SHP77 treated with DMSO at 0.1 percent for 48 hours (cell line): Measurements from ENCODE around the gene DPP7.

Experiments
- DNase-seq: peaks from one replicate; lab custom pipeline; 2025; lab: John Stamatoyannopoulos, UW

DPP7 gene

DNA sequence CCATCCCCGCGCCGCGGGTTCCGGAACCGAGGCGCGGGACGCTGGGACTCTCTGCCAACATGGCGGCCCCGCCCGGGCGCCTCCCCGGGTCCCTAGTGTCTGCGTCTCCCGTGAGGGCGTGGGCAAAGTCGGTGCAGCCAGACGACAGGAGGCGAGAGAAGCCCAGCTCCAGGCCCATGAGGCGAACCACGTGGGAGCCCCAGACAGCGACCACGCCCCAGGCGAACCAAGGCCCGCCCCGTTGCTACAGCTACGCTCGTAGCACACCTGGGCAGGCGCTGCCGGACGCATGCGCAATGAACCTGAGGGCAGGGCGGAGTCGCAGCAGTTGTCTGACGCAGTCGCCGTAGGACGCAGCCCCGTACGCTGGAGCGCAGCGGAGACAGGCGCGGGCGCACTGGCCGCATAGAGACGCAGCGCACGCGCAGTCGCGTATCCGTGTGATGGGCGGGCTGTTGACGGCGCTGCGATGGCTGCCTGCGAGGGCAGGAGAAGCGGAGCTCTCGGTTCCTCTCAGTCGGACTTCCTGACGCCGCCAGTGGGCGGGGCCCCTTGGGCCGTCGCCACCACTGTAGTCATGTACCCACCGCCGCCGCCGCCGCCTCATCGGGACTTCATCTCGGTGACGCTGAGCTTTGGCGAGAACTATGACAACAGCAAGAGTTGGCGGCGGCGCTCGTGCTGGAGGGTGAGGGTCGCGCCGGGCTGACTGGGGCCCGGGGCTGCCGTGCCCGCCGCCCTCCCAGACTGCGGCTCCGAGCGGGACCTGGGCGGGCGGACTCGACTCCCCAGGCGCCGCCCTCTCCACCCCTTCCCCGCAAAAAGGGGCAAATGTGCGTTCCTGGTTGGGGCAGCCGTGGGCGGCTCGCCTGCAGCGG, 27.8 kb downstream of the DPP7 start, which contains the start of gene MAN1B1:
Gene MAN1B1 (plus strand): TSS at position 455 of the 878 bp plus-strand sequence. CDS start 15 bp downstream, at position 470.
- peak; percentile 99 for DNase-seq

DNA sequence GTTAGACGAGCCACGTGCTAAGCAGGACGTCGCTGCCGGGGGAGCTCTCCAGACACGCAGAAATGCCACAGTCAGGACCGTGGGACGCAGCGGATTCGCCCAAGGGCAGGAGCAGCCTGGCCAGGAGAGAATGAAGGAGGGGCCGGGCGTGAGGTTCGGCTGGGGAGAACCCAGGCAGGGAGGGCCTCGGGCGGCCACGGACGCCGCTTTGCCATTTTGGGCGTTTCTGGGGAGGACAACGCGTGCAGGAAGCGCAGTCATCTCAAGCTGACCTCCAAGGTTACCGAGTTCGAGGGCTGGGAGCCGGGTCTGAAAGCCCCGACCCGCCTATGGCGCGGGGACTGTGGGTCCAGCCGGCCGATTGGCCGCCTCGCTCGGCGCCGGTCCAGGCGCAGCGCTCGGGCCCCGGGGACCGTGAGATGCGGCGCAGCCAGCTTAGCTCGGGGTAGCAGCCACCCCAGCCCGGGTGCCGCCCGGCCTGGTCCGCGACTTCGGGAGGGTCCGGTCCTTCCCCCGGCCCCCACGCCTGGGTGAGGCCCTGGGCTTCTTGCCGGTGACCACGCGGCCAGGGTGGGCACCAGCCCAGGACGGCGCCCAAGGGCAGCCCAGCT, 28.5 kb downstream of the DPP7 start:
- DNase-seq: no peak

DNA sequence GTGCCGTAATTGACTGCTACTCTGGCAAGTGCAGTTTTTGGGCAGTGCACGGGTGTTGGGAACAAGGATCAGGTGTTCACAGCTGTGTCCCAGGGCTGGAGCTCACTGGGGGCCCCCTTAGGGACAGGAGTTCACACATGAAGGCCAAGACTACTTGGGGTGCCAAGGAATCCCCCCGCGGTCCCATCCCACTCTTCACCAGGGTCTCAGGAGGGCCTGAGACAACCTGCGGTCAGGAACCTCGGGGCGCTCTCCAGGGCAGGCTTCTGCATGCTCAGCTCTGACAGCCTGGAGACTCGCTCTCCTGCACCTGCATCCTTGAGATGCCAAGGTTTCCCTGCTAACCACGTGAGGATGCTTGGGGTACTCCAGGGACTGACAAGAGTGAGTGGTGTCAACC, 30.0 kb downstream of the DPP7 start:
- DNase-seq: no peak

DNA sequence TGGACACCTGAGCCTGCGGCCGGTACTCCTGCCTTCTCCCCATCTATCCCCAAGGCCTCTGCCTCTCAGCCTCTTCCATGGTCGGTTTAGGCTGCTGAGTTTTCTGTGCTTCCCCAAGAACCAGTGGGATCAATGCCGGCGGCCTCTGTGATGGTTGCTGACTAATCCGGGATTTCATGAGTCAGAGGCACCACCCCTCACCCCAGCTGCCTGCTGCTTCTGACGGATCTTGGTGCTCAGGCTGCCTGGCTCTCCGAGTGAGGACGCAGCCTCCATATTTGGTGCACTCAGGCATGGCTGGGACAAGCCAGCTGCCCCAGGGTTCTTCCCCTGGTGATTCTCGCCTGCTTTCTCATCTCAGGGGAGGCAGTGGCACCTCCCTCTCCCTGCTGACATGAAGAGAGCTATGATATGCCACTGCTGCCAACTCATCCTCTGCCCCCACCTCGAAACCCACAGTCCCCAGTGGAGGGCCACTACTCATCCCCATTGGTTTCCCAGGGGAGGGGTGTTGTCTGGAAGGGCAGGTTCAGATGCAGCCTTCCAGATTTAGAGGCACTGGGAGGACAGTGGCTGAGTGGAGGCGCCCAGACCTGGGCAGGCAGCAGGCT, 31.0 kb downstream of the DPP7 start:
- no peak for DNase-seq

DNA sequence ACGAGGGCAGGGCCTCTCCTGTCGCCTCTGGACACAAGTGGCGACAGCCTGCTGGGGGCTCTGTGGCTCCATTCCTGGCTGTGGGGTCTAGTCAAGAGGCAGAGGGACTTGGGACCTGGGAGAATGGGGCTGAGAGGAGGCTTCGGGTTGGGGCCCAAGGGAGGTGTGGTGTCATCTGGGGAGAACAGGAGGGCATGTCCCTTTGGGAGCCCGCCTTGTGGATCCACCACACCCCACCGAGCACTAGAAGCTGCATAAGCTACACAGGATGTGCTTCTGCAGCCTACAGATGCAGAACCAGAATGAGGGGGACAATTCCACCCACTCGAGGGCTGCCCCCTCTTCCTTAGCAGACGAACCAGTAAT, 31.6 kb downstream of the DPP7 start:
- no peak for DNase-seq

DNA sequence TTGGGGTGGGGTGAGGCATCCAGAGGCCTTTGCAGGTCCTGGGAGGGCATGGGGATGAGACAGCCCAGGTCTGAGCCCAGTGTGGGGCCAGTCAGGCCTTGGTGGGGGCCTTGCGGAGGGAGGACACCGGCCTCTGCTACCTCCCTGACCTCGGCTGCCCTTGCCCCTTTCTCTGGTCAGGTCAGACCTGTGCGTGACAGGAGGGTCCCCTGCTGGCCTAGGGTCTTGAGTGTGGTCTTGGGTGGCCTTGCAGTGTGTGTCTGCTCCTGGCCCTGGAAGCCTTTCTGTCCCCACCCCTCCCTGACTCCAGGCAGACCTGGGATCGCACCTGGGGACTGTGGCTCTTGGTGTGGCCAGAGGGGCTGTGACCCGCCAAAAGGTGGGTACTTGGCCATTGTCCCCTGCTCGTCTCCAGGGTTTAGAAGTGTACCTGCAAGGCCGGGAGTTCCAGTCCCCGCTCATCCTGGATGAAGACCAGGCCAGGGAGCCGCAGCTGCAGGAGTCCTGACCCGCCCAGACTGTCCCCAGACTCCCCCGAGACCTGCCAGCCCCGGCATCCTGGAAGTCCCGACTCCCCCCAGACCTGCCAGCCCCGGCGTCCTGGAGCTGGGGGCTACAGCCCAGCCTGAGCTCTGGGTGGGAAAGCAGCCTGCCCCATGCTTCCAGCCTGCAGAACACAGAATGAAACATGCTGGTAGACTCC, 32.2 kb downstream of the DPP7 start:
- no peak for DNase-seq

DNA sequence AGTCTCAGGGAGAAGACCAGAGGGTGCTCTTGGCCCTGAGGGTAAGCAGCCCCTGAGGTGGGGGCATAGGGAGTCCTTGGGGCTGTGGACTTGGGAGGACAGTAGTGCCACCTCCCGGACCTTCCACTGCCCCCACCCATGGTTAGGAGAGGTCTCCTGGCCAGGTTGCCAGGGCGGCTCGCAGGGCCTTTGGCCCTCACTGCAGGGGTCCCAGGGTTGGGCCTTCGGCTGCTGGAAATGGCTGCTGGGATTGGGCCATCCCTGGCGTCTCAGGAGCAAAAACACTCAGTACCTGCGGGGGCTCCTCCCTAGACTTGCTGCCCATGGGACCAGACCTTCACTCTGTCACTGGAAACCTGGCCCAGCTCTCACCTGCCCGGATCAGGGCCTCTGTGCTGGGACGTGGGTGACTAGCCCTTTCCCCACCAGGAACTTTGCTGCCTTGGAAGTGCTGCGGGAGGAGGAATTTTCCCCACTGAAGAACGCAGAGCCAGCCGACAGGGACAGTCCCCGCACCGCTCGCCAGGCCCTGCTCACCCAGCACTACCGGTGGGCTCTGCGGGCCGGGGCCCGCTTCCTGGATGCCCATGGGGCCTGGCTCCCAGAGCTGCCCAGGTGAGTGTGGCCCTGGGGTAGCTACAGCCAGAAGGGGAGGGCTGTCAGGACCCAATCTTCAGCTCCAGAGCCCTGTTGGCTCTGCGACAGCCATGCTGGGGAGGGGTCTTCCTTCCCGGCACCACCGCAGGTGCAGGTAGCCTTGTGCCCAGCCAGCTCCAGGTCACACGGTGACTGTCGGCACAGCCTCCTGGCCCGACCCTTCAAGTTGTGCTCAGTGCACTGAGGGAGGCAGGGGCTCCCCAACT, 34.0 kb downstream of the DPP7 start:
- no peak for DNase-seq

DNA sequence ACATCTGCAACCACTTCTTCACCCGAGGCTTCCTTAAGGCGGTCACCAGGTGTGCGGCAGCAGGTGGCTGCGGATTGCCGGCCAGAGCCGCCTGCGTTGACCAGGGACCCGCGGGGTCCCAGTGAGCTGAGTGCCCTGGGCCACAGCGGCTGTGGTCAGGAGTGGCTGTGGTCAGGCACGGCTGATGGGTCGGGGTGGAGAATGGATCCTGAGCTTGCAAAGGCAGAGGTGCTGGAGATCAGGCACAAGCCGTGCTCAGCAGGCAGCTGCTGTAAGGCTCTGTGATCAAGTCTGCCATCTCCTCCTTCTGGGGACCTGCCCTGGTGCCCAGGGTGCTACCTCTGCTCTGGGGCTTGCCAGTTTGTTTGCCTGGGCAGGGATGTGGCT, 35.1 kb downstream of the DPP7 start:
- no peak for DNase-seq

DNA sequence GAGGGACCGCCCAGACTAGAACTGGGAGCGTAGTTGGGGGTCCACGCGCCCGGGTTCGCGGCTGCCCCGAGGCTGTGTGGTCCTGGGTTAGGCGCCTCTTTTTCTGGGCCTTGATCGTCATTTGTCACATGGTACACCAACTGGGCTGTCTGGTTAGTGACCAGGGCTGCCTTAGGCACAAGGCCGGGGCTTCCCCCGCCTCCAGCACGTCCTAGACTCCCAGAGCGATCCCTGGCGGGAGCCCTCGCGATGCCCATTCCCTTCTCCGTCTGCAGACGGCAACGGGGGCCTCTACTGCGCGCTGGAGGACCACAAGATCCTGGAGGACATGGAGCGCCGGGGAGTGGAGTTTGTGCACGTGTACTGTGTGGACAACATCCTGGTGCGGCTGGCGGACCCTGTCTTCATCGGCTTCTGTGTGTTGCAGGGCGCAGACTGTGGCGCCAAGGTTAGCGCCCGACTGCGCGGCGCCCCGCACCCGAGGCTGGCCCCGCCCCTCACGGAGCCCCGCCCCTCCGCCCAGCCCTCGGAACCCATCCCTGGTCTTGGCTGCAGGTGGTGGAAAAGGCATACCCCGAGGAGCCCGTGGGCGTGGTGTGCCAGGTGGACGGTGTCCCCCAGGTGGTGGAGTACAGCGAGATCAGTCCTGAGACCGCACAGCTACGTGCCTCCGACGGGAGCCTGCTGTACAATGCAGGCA, 35.7 kb downstream of the DPP7 start:
- no peak for DNase-seq

DNA sequence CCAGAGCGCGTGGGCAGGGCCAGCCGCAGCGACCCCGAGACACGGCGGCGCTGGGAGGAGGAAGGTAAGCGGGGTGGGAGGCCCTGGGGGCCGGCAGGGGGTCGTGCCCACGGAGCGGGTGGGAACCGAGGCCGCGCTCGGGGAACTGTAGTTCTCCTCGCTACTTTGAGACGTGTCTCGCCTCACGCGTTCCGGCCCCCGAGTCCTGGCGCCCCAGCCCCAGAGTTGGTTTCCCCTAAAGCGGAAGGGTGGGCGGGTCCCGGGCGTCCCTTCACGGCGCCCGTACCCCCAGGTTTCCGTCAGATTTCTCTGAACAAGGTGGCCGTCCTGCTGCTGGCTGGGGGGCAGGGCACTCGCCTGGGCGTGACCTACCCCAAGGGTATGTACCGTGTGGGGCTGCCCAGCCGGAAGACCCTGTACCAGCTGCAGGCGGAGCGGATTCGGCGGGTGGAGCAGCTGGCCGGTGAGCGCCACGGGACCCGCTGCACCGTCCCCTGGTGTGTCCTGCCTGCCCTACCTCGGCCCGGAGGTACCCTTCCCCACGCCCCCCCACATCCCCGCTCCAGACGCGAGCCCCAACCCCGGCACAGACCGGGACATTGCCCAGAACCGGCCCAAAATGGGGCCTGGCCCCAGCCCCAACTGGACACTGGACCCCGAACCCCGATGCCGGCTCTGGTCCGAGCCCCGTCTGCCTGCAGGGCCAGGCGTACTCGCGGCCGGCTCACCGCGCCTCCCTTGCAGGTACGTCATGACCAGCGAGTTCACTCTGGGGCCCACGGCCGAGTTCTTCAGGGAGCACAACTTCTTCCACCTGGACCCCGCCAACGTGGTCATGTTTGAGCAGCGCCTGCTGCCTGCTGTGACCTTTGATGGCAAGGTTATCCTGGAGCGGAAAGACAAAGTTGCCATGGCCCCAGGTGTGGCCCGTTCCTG, 36.5 kb downstream of the DPP7 start:
- DNase-seq: no peak

DNA sequence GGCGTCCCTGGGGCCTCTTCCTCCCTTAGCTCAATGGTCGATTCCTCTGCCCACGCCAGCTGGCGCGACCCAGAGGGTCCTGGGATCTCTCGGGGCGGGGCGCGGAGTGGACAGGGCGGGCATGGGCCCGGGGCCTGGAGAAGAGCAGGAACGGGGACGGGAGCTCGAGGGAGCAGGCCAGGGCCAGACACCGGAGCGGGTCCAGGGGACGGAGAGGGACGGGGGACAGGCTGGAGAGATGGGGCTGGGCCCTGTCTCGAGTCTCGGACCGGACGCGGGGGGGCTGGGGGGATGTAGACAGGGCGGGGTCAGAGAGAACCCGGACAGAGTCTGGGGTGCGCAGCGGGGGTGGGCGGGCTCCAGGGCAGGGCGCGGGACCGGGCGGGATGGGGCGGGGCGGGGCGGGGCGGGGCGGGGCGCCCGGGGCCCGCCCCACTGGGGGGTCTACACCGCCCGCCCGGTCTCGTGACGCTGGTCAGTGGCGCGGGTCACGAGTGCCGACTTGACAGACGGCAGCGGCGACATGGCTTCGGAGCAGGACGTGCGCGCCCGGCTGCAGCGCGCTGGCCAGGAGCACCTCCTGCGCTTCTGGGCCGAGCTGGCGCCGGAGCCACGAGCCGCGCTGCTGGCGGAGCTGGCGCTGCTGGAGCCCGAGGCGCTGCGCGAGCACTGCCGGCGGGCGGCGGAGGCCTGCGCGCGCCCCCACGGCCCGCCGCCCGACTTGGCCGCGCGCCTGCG, 37.4 kb downstream of the DPP7 start, which contains the start of gene UAP1L1:
Gene UAP1L1 (plus strand): TSS at position 508 of the 738 bp plus-strand sequence. CDS start 16 bp downstream, at position 524.
- DNase-seq: no peak

DNA sequence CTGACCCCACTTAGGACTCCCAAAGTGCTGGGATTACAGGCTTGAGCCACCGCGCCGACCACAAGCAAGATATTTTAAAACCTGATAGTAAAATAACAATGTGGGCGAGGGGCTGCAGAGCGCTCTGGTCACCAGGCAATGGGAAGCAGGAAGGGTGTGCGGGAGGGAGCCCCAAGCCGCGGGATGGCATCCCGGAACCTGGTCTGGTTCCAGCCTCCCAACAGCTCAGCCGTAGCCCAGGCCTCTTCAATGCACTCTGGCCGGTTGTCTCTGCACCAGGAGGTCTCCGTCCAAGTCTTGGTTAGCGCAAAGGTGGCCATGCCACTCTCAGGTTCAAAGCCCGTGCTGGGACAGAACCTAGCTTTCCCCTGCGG, 37.9 kb downstream of the DPP7 start:
- DNase-seq: no peak

DNA sequence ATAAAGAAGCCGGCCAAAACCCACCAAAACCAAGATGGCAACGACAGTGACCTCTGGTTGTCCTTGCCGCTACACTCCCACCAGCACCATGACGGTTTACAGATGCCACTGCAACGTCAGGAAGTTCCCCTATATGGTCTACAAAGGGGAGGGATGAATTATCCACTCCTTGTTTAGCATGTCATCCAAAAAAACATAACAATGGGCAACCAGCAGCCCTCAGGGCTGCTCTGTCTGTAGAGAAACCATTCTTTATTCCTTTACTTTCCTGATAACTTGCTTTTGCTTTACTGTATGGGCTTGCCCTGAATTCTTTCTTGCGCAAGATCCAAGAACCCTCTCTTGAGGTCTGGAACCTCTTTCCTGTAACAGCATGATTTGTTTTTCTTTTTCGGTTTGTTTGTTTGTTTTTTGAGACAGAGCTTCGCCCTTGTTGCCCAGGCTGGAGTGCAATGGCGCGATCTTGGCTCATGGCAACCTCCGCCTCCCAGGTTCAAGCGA, 39.2 kb downstream of the DPP7 start:
- no peak for DNase-seq

DNA sequence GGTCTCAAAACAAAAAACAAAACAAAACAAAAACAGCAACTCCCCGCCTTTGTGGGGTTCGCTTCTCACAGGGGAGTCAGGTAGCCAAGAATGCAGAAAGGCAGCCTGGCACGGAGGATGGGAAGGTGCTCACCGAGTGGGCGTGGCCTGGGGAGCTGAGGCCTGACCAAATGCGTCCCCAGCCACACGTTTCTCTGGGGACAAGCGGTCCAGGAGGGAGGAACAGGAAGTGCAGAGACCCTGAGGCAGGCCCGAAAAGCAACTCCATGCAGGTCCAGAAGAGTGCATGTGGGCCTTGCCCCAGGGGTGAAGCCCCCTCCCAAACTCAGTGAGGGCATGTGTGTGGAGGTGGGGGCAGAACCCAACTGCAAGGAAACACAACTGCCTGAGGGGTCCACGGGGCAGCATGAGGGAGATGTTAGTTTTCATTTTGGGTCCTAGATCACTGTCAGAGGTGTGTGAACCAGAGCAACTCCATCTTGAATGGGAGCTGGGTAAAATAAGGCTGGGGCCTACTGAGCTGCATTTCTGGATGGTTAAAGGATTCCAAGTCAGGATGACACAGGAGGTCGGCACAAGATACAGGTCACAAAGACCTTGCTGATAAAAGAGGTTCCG, 39.8 kb downstream of the DPP7 start:
- DNase-seq: no peak

DNA sequence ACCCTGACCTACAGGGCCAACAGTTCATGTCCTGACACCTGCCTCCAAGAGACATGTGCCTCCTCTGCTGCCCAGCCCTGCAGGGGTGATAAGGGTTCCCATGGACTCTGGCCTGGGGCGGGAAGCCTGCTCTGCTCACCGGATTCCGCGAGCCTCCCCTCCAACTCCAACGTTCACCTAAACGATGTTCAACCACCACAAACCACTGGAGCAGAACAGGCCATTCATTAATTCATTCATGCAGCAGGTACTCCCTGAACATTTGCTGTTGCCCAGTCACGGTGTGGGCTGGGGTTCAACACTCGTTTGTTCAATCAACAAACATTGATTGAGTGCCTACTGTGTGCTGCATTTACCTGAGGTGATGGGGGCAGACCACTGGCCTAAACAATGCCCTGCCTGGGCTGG, 40.5 kb downstream of the DPP7 start:
- no peak for DNase-seq

DNA sequence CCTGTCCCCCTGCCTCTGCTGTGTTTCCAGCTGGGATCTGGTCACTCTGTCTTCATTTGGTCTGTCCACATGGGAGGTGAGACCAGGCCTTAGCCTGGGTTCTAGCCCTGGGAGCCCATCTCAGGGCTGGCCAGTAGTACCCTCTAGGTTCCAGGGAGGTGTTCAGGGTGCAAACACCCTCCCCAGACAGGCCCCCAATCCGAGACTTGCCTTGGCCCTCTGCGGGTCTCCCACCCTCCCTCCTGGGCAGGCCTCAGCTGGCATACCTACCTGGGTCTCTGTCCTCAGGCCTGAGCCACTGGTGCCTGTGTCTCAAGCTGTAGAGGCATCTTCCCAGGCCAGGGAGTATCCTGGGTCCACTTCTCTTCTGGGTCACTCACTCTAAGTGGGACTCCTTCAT, 43.3 kb downstream of the DPP7 start:
- no peak for DNase-seq

DNA sequence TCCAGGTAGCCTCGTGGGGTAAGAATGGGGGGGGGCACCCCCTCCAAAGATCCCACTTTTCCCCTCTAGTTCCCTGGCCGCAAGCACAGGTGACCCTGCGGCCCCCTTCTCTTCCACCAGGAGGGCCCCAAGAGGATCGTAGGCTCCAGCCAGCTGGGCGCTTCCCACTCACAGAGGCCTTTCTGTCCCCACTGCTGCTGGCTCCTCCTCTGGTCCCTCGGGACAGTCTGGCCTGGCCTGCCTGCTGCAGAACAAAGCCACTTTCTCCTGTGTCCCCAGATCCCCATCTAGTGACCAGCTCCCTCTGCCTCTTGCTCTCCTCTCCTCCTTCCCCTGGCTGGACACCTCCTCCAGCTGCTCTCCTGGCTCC, 43.6 kb downstream of the DPP7 start:
- no peak for DNase-seq

DNA sequence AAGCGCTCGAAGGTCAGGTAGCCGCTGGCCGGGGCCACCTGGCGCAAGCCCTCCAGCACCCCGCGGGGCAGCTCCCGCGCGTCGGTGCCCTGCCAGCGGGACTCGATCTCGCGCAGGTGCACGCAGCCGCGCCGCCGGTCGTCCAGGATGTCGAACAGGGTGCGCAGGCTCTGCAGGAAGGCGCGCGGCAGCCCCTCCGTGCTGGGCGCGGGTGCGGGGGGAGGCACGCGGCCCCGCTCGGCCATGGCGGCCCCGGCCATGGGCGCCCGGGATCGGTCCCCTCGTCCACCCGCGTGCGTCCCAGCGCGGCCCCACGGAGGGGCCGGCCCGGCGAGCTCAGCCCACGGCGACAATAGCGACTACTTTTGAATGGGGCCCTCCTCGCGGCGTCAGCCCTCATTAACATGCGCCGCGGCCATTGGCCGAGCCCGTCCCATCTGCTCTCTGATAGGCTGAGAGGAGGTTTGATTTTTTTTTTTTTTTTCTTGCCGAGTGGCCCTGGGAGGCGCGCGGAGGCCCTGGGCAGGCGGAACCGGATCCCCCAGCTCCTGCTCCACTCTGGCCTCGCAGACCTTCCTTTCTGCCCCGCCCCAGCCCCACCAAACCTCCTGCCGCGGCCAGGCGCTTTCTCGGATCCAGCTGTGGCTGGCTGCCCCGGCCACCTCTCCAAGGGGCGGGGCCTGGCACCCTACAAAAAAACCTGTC, 44.2 kb downstream of the DPP7 start, which contains the start of gene SAPCD2:
Gene SAPCD2 (minus strand): TSS at position 357 of the 705 bp plus-strand sequence. CDS start 97 bp downstream, at position 260.
- peak; percentile 54 for DNase-seq
